Measurements from ENCODE around the gene GRPEL2. TPM values are rescaled to one million over a fixed set of nuclear protein-coding genes. Genes with fewer than 3 reads are reported as not detected.

Gene GRPEL2
- total RNA-seq, 1 experiment from 2014 or later = 47.3 TPM

DNA sequence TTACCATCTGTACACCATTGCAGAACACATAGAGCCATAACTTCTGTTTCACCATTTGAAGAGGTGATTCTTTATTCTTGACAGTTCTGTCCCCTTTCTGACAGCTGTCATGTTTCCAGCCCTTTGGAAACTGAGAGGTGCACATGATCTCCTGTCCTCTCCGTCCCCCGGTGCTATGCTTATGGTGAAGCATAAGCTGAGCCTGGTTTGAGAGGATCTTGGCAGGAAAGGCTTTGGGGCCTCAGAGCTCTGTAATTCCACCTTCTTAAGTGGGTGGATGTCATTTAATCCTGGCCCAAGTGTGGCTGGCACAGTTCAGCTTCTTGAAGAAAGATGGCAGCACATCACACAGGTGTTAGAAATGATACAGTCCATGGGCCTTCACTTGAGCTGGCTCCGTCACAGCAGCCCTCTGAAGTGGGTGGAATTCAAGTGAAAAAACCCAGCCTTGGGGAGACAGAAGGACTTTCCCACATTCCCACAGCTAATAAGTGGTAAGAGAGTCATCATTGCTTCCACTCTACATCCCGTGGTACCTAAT lies 30.7 kb upstream of the GRPEL2 start:
- no peak overlapping the region for H3K56ac ChIP-seq (ENCODE audit: insufficient read length, low read depth, low read length)
- H4K5ac ChIP-seq (ENCODE audit: insufficient read length, low read depth, low read length) = no peak overlapping the region
- H3K4ac ChIP-seq (ENCODE audit: low read depth, low read length) = no peak overlapping the region
- Mint-ChIP-seq H3K4me1 (peaks cover 10 to 14% of the 10 kb centered on the region in 2 experiments), H3K9me3 (no peaks in the 10 kb centered on the region), H3K27ac (no peak overlapping the region), H3K4me3 (no peak overlapping the region), H3K36me3 (ENCODE audit: insufficient read depth in 1 of 3, low read depth in 3 of 3) (no peaks in the 10 kb centered on the region), H3K27me3 (ENCODE audit: low read depth) (no peaks in the 10 kb centered on the region; the same call in none of the 2 replicates)
- H3K4me1 ChIP-seq (ENCODE audit: insufficient read depth, low read length) = no peaks in the 10 kb centered on the region
- no peak overlapping the region for H2BK5ac ChIP-seq (ENCODE audit: insufficient read length, low read length)
- no peaks in the 10 kb centered on the region for H3K27me3 ChIP-seq (ENCODE audit: insufficient read depth, low read length)
- H2AK5ac ChIP-seq (ENCODE audit: insufficient read length, low read length) = no peak overlapping the region
- DNase-seq = no peak
- H2AFZ ChIP-seq (ENCODE audit: low read length) = no peak overlapping the region
- no peak overlapping the region for H4K8ac ChIP-seq (replicated peaks; ENCODE audit: insufficient read length, low read depth, low read length)
- peaks cover 3% of the 10 kb centered on the region for H3K23me2 ChIP-seq (ENCODE audit: insufficient read length, low read depth, low read length, poor library complexity, severe bottlenecking)
- H3K4me2 ChIP-seq (ENCODE audit: insufficient read depth, insufficient read length, low read length) = no peak overlapping the region
- WGBS (ENCODE audit: extremely low coverage, insufficient read length, low lambda C conversion rate) = no CpG with 5 or more reads among the region's 4 CpGs
- H4K91ac ChIP-seq (ENCODE audit: insufficient read length, low read depth, low read length) = no peak overlapping the region
- H3K9ac ChIP-seq (ENCODE audit: extremely low read depth, insufficient read length, low read length) = no peak overlapping the region
- no peak overlapping the region for H2BK20ac ChIP-seq (ENCODE audit: low read depth, low read length, poor library complexity, severe bottlenecking)
- H3K14ac ChIP-seq (ENCODE audit: insufficient read depth, low read length) = no peak overlapping the region
- H3T11ph ChIP-seq (ENCODE audit: low read length) = no peak overlapping the region
- H2BK12ac ChIP-seq (ENCODE audit: insufficient read length, low read depth, low read length) = no peak overlapping the region
- H3K27ac ChIP-seq (ENCODE audit: insufficient read length, low read depth, low read length) = no peak overlapping the region
- H3K79me2 ChIP-seq (ENCODE audit: insufficient read depth, low read length) = no peaks in the 10 kb centered on the region
- H3K9me3 ChIP-seq (ENCODE audit: control insufficient read depth, low read depth, low read length) = no peaks in the 10 kb centered on the region
- TF ChIP-seq, protein P1, sequence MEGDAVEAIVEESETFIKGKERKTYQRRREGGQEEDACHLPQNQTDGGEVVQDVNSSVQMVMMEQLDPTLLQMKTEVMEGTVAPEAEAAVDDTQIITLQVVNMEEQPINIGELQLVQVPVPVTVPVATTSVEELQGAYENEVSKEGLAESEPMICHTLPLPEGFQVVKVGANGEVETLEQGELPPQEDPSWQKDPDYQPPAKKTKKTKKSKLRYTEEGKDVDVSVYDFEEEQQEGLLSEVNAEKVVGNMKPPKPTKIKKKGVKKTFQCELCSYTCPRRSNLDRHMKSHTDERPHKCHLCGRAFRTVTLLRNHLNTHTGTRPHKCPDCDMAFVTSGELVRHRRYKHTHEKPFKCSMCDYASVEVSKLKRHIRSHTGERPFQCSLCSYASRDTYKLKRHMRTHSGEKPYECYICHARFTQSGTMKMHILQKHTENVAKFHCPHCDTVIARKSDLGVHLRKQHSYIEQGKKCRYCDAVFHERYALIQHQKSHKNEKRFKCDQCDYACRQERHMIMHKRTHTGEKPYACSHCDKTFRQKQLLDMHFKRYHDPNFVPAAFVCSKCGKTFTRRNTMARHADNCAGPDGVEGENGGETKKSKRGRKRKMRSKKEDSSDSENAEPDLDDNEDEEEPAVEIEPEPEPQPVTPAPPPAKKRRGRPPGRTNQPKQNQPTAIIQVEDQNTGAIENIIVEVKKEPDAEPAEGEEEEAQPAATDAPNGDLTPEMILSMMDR (conservative IDR thresholded peaks at IDR 0.05) = no peak
- H3K18ac ChIP-seq (ENCODE audit: insufficient read length, low read depth, low read length) = no peak overlapping the region
- H2BK15ac ChIP-seq (ENCODE audit: low read depth, low read length) = no peak overlapping the region
- no peaks in the 10 kb centered on the region for H3K79me1 ChIP-seq (ENCODE audit: insufficient read depth, low read depth, low read length, poor library complexity, severe bottlenecking)
- no peak overlapping the region for H2BK120ac ChIP-seq (ENCODE audit: low read depth, low read length, poor library complexity, severe bottlenecking)
- no peak overlapping the region for H3K23ac ChIP-seq (ENCODE audit: insufficient read length, low read depth, low read length)
- H4K20me1 ChIP-seq (ENCODE audit: control insufficient read depth, insufficient read depth, insufficient read length) = no peaks in the 10 kb centered on the region

Data from H9 (cell line).